ENCODE results near the gene MBL2.

DNA sequence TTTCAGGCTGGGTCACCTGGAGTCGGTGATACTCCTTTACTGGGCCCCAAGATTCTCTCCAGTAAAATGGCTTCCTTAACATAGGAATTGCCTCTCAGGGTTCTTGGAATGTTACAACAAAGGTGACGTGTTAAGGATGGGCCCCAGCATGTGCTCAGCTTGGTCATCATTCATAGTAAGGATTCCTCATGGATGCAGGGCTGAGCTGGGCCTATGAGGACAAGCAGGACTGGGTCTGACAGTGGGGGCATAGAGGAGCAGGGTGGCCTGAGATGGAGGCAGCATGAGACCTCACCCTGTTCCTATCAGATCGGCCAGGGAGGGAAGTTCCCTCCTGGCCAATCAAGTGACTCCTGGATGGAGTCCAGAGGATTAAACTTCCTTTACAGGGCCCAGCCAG, 12.8 kb upstream of the MBL2 start:
- TF ChIP-seq, protein P1, sequence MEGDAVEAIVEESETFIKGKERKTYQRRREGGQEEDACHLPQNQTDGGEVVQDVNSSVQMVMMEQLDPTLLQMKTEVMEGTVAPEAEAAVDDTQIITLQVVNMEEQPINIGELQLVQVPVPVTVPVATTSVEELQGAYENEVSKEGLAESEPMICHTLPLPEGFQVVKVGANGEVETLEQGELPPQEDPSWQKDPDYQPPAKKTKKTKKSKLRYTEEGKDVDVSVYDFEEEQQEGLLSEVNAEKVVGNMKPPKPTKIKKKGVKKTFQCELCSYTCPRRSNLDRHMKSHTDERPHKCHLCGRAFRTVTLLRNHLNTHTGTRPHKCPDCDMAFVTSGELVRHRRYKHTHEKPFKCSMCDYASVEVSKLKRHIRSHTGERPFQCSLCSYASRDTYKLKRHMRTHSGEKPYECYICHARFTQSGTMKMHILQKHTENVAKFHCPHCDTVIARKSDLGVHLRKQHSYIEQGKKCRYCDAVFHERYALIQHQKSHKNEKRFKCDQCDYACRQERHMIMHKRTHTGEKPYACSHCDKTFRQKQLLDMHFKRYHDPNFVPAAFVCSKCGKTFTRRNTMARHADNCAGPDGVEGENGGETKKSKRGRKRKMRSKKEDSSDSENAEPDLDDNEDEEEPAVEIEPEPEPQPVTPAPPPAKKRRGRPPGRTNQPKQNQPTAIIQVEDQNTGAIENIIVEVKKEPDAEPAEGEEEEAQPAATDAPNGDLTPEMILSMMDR (IDR thresholded peaks at IDR 0.05) = no peak
- no peak for TF ChIP-seq POLR2A (IDR thresholded peaks at IDR 0.05)
